ENCODE data around the gene INSL3. TPM values are rescaled to one million over a fixed set of nuclear protein-coding genes. Genes with fewer than 3 reads are reported as not detected.

INSL3 gene
- total and polyA plus RNA-seq, 8 donors, result 0.21 to 0.76 TPM; not detected in 6

GRCh38 chr19:17831419-17831888, 10.1 kb upstream of the INSL3 start:
- ATAC-seq, result peak; percentile 10

GRCh38 chr19:17830567-17831418, 9.5 kb upstream of the INSL3 start:
- Histone ChIP-seq H3K36me3 (peaks cover 0 to 80% of the 10 kb centered on the region in 2 donors), H3K27ac (no peak overlapping the region), H3K4me3 (no peak overlapping the region), H3K9me3 (no peaks in the 10 kb centered on the region), H3K27me3 (peaks cover 0 to 36% of the 10 kb centered on the region in 2 donors), H3K4me1 (peaks cover 0 to 11% of the 10 kb centered on the region in 2 donors)
- TF ChIP-seq CTCF (IDR thresholded peaks at IDR 0.05), result no peak
- ATAC-seq (peak; percentile 89), DNase-seq (peak in 3 of 4 donors; percentile 8 to 81 (median 71))
- intact Hi-C loops (cut with DNase I), result no loop called here

More at GRCh38 chr19:17831419-17831888, 10.1 kb upstream of the INSL3 start:
- TF ChIP-seq CTCF (IDR thresholded peaks at IDR 0.05), result no peak
- peaks cover 0 to 36% of the 10 kb centered on the region in 2 donors for H3K27me3 ChIP-seq
- H3K27ac ChIP-seq, result no peak overlapping the region
- intact Hi-C loops (cut with DNase I), result no loop called here
- H3K36me3 ChIP-seq, result peaks cover 0 to 80% of the 10 kb centered on the region in 2 donors
- H3K4me3 ChIP-seq, result no peak overlapping the region
- H3K4me1 ChIP-seq, result peaks cover 0 to 11% of the 10 kb centered on the region in 2 donors
- no peak for DNase-seq
- no peaks in the 10 kb centered on the region for H3K9me3 ChIP-seq

- Histone ChIP-seq H3K27ac (no peak overlapping the region), H3K4me3 (no peak overlapping the region), H3K4me1 (peaks cover 0 to 11% of the 10 kb centered on the region in 2 donors), H3K36me3 (peaks cover 0 to 80% of the 10 kb centered on the region in 2 donors), H3K9me3 (no peaks in the 10 kb centered on the region), H3K27me3 (peaks cover 0 to 36% of the 10 kb centered on the region in 2 donors)
- TF ChIP-seq CTCF (IDR thresholded peaks at IDR 0.05), result no peak
- DNase-seq, result no peak
- intact Hi-C loops (cut with DNase I), result no loop called here
- peak; percentile 42 for ATAC-seq
These were observed 8.7 kb upstream of the INSL3 start for GRCh38 chr19:17829855-17830566.

DNA sequence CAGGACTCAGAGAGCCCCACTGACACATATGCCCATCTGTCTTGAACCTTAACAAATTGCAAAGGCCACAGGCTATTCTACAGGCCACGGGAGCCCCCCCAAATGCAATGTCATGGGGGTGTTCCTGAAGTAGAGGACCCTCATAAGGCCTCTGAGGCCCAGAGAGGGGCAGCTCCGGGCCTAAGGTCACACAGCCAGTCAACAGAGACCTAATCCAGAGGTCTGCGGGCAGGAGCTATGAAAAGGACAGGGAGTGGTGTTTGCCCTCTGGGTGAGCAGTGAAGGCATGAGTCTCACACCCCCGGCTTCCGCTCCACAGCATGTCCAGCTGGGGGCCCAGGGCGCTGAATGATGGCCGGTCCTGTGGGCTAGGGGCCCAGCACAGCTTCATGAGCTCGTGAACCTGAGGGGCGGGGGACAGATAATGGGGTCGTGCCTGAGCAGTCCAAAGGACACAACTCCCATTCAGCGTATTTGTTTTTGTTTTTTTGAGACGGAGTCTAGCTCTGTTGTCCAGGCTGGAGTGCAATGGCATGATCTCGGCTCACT, 5.3 kb upstream of the INSL3 start:
- no peak for TF ChIP-seq CTCF (IDR thresholded peaks at IDR 0.05)
- no peak overlapping the region for H3K4me3 ChIP-seq
- intact Hi-C loops (cut with DNase I), result no loop called here
- H3K36me3 ChIP-seq, result peaks cover 0 to 49% of the 10 kb centered on the region in 2 donors
- DNase-seq (no peak), ATAC-seq (no peak)
- H3K9me3 ChIP-seq, result no peaks in the 10 kb centered on the region
- H3K27me3 ChIP-seq, result peaks cover 0 to 31% of the 10 kb centered on the region in 2 donors
- H3K27ac ChIP-seq, result no peak overlapping the region
- H3K4me1 ChIP-seq, result peaks cover 0 to 11% of the 10 kb centered on the region in 2 donors
